A549 (cell line): ENCODE results near the gene PPME1. TPM values are rescaled to one million over a fixed set of nuclear protein-coding genes. Genes with fewer than 3 reads are reported as not detected.
A peak's percentile ranks its signal among the peaks of the same experiment; 100 is the strongest.

Experiments
- ATAC-seq, 2 experiments: fragments of 200-7000 bp in 1 of 2; fragments of >200 bp in 1 of 2; cut with Nextera tagmentation in 1 of 2; cut with Tn5 transposase in 1 of 2; 3 replicates each; pipeline versions ENCODE4 v1.8.0 to v1.9.1; 2018 to 2020; ENCODE audit warnings: mild to moderate bottlenecking in 1 of 2, moderate library complexity in 1 of 2
- CTCF ChIA-PET: fragments of 300-600 bp; sonication (Branson Sonifier 250); formaldehyde crosslinking; extraction: SDS; loops from one replicate; lab custom pipeline; 2021; ENCODE audit warnings: antibody characterized with exemption, inconsistent platforms; lab: Yijun Ruan, JAX
- POLR2A ChIA-PET: fragments of 350-600 bp; formaldehyde crosslinking; extraction: SDS; loops from one replicate; lab custom pipeline; 2021; ENCODE audit warnings: antibody characterized with exemption, inconsistent platforms; lab: Yijun Ruan, JAX
- DNase-seq, 2 experiments: peaks; one replicate each; pipeline versions ENCODE4 v3.0.0 to v3.0.0-alpha.2; 2011 to 2016; ENCODE audit warnings: low read depth in 1 of 2, low spot score in 1 of 2
- FAIRE-seq: peaks from 2 replicates; lab custom pipeline; 2011; peaks lifted over from hg19 to GRCh38; lab: Jason Lieb, UNC
- H3K27ac ChIP-seq, 2 experiments: fragments of >200 bp; sonication (Bioruptor Twin); formaldehyde crosslinking; 3 replicates each; pipeline ENCODE4 v1.5.1; 2016 to 2017
- H3K4me1 ChIP-seq: fragments of >200 bp; sonication (Bioruptor Twin); formaldehyde crosslinking; 3 replicates; pipeline ENCODE4 v1.6.1; 2016
- H3K4me2 ChIP-seq: fragments of >200 bp; sonication (Bioruptor Twin); formaldehyde crosslinking; 3 replicates; pipeline ENCODE4 v1.6.1; 2016
- H3K4me3 ChIP-seq: fragments of >200 bp; sonication (Bioruptor Twin); formaldehyde crosslinking; 3 replicates; pipeline ENCODE4 v1.5.1; 2016
- H3K9me3 ChIP-seq: fragments of >200 bp; sonication (Bioruptor Twin); formaldehyde crosslinking; 3 replicates; pipeline ENCODE4 v1.6.1; 2016
- ATOH8 ChIP-seq: fragments of 250-450 bp; sonication (Bioruptor Pico); IDR thresholded peaks from 2 replicates; pipeline ENCODE4 v1.5.0; 2020; ENCODE audit warnings: low read depth, mild to moderate bottlenecking, moderate library complexity
- BCL3 ChIP-seq: fragments of >200 bp; sonication (Bioruptor Twin); formaldehyde crosslinking; IDR thresholded peaks from 3 replicates; pipeline ENCODE4 v1.6.1; 2016
- CBX2 ChIP-seq: fragments of 200-600 bp; sonication (generic); IDR thresholded peaks from 2 replicates; pipeline ENCODE4 v1.6.1; 2016; ENCODE audit warnings: low read depth, mild to moderate bottlenecking, borderline replicate concordance
- CTCF ChIP-seq: fragments of >200 bp; sonication (Bioruptor Twin); formaldehyde crosslinking; IDR thresholded peaks from 3 replicates; pipeline ENCODE4 v1.5.1; 2016
- EHF ChIP-seq: fragments of 250-450 bp; sonication (Bioruptor Pico); IDR thresholded peaks from 2 replicates; pipeline ENCODE4 v1.5.0; 2020; ENCODE audit warnings: mild to moderate bottlenecking
- EP300 ChIP-seq, 2 experiments: fragments of >200 bp; sonication (Bioruptor Twin); formaldehyde crosslinking; IDR thresholded peaks; 2 replicates in 1 of 2; 3 replicates in 1 of 2; pipeline ENCODE4 v1.6.1; 2016 to 2017
- FOSB ChIP-seq: fragments of 250-450 bp; sonication (Bioruptor Pico); IDR thresholded peaks from 2 replicates; pipeline ENCODE4 v1.5.0; 2020; ENCODE audit warnings: mild to moderate bottlenecking, moderate library complexity
- FOSL2 ChIP-seq, 2 experiments: fragments of 450-650 bp in 1 of 2; fragments of >200 bp in 1 of 2; sonication (Bioruptor Twin) in 1 of 2; formaldehyde crosslinking; IDR thresholded peaks; 2 replicates each; pipeline versions ENCODE4 v1.5.0 to v1.6.1; 2016 to 2020; ENCODE audit warnings: mild to moderate bottlenecking in 1 of 2, moderate library complexity in 1 of 2
- GATA3 ChIP-seq: IDR thresholded peaks from 2 replicates; pipeline ENCODE4 v1.6.1; 2012; ENCODE audit warnings: borderline replicate concordance
- HES2 ChIP-seq: fragments of >200 bp; sonication (Bioruptor Twin); formaldehyde crosslinking; IDR thresholded peaks from 2 replicates; pipeline ENCODE4 v1.6.1; 2016
- HEYL ChIP-seq: fragments of 250-450 bp; sonication (Bioruptor Pico); IDR thresholded peaks from 2 replicates; pipeline ENCODE4 v1.8.0; 2021; ENCODE audit warnings: mild to moderate bottlenecking, moderate library complexity
- HOXB5 ChIP-seq: fragments of 250-450 bp; sonication (Bioruptor Pico); IDR thresholded peaks from 2 replicates; pipeline ENCODE4 v1.5.0; 2020; ENCODE audit warnings: mild to moderate bottlenecking, moderate library complexity
- JUN ChIP-seq, 2 experiments: fragments of >200 bp; sonication (Bioruptor Twin); formaldehyde crosslinking; IDR thresholded peaks; 2 replicates in 1 of 2; 3 replicates in 1 of 2; pipeline ENCODE4 v1.6.1; 2016 to 2017
- MAFK ChIP-seq: fragments of 450-650 bp; IDR thresholded peaks from 2 replicates; pipeline ENCODE4 v1.6.1; 2014; ENCODE audit not compliant: partially characterized antibody
- MAX ChIP-seq: IDR thresholded peaks from 2 replicates; pipeline ENCODE4 v1.6.1; 2012
- NPAS2 ChIP-seq: fragments of 250-450 bp; sonication (Bioruptor Pico); IDR thresholded peaks from 2 replicates; pipeline ENCODE4 v1.8.0; 2022; ENCODE audit warnings: mild to moderate bottlenecking, moderate library complexity, borderline replicate concordance
- PBX3 ChIP-seq: IDR thresholded peaks from 2 replicates; pipeline ENCODE4 v1.6.1; 2012
- PHF8 ChIP-seq: fragments of 200-600 bp; sonication (generic); IDR thresholded peaks from 2 replicates; pipeline ENCODE4 v1.6.1; 2016; ENCODE audit warnings: low read depth, mild to moderate bottlenecking, antibody characterized with exemption, moderate library complexity, borderline replicate concordance
- POLR2AphosphoS2 ChIP-seq: conservative IDR thresholded peaks from 2 replicates; pipeline ENCODE4 v1.6.1; 2012; ENCODE audit warnings: low read length, improper control_type of control experiment, inconsistent platforms
- RARB ChIP-seq: fragments of 250-450 bp; sonication (Bioruptor Pico); IDR thresholded peaks from 2 replicates; pipeline ENCODE4 v1.8.0; 2021; ENCODE audit warnings: mild to moderate bottlenecking, moderate library complexity
- RCOR1 ChIP-seq: fragments of 150-350 bp; IDR thresholded peaks from 2 replicates; pipeline ENCODE4 v1.6.1; 2014; ENCODE audit warnings: antibody characterized with exemption, low read length, low read depth
- REST ChIP-seq: fragments of 200-600 bp; sonication (generic); IDR thresholded peaks from 2 replicates; pipeline ENCODE4 v1.6.1; 2016; ENCODE audit warnings: antibody characterized with exemption, mild to moderate bottlenecking, moderate library complexity
- RFX5 ChIP-seq: fragments of 450-650 bp; IDR thresholded peaks from 2 replicates; pipeline ENCODE4 v1.7.1; 2014; ENCODE audit warnings: antibody characterized with exemption, mild to moderate bottlenecking, moderate library complexity
- SMC3 ChIP-seq: fragments of >200 bp; sonication (Bioruptor Twin); formaldehyde crosslinking; IDR thresholded peaks from 3 replicates; pipeline ENCODE4 v1.6.1; 2018; ENCODE audit warnings: inconsistent platforms
- ZNF302 ChIP-seq: fragments of 250-450 bp; sonication (Bioruptor Pico); IDR thresholded peaks from 2 replicates; pipeline ENCODE4 v1.9.0; 2021; ENCODE audit warnings: inconsistent platforms, mild to moderate bottlenecking, moderate library complexity
- WGBS: methylation state at CpG from one replicate; pipeline ENCODE4 v1.1.6; 2017; ENCODE audit errors: missing lambda C conversion rate; 5-methylcytosine and 5-hydroxymethylcytosine counted together
- polyA plus RNA-seq, 4 experiments: library from polyadenylated mRNA; depleted of rRNA in 3 of 4; stranded (reverse); fragments of >200 nt; fragmentation: RNase III in 1 of 4; extraction: RNeasy Plus Mini Kit Qiagen cat#74134 plus additional on column Dnase treatment in 1 of 4; gene quantifications; 2 replicates in 3 of 4; 3 replicates in 1 of 4; pipeline ENCODE4 v1.2.3, GENCODE V29; 2011 to 2017

Gene PPME1
- polyA plus RNA-seq, 2 of the 4 experiments (the other 2 are of a cell fraction) = 82.6 to 89.8 TPM

- TF ChIP-seq MAX (no peak), RARB (CRISPR knock-in tag) (no peak), BCL3 (no peak), POLR2AphosphoS2 (no peak), EP300 (IDR thresholded peaks at IDR 0.05) (no peak), PHF8 (no peak), RCOR1 (no peak), GATA3 (no peak), REST (no peak), SMC3 (no peak), JUN (IDR thresholded peaks at IDR 0.05) (no peak), PBX3 (no peak), RFX5 (no peak), NPAS2 (CRISPR knock-in tag) (no peak), HEYL (CRISPR knock-in tag) (no peak), CBX2 (no peak), FOSB (CRISPR knock-in tag) (no peak), MAFK (no peak), HOXB5 (CRISPR knock-in tag) (no peak)
- peaks cover 38% of the 10 kb centered on the region for H3K4me1 ChIP-seq
- whole genome bisulfite sequencing = 68% methylated on average over 1 of the region's 1 CpG
- CTCF ChIA-PET = interaction anchor here (0.7 kb wide), 2 partner anchors 51 to 122 kb away, joined by 3 read pairs; no protein-coding TSS in a partner anchor
- no peak overlapping the region for H3K4me2 ChIP-seq
- no peak overlapping the region for H3K4me3 ChIP-seq
- FAIRE-seq (no peak), DNase-seq (no peak), ATAC-seq (no peak)
- H3K27ac ChIP-seq = no peak overlapping the region
- POLR2A ChIA-PET = no interaction called here
- no peaks in the 10 kb centered on the region for H3K9me3 ChIP-seq
These were observed 4.8 kb downstream of the PPME1 start for GRCh38 chr11:74175920-74176319.

GRCh38 chr11:74179234-74180052, 8.4 kb downstream of the PPME1 start:
- Histone ChIP-seq H3K4me3 (no peak overlapping the region), H3K27ac (no peak overlapping the region), H3K4me2 (0 out of 3 replicates have a peak overlapping the region, but pooled peaks have one; percentile 1), H3K4me1 (peaks cover 17% of the 10 kb centered on the region), H3K9me3 (no peaks in the 10 kb centered on the region)
- POLR2A ChIA-PET = no interaction called here
- DNase-seq (no peak), ATAC-seq (no peak), FAIRE-seq (no peak)
- 95% methylated on average over 7 of the region's 7 CpGs for WGBS
- CTCF ChIA-PET = interaction anchor here (1.0 to 1.6 kb wide), 2 partner anchors 9 to 35 kb away, joined by 3 to 4 read pairs; partner anchors contain the start of genes C2CD3 and PPME1
- TF ChIP-seq CTCF (no peak), BCL3 (no peak), EHF (CRISPR knock-in tag) (no peak), ATOH8 (no peak), RARB (CRISPR knock-in tag) (no peak), ZNF302 (no peak), RFX5 (no peak), HES2 (no peak), FOSL2 (IDR thresholded peaks at IDR 0.05) (no peak), FOSL2 (CRISPR knock-in tag; IDR thresholded peaks at IDR 0.05) (peak; percentile 53; the same call in 1 of the 2 replicates)
